ENCODE results near the gene PDE3B. TPM values are rescaled to one million over a fixed set of nuclear protein-coding genes. Genes with fewer than 3 reads are reported as not detected.
"Not testable (repeated sequence)": the region's sequence is repeated elsewhere in the genome, so short reads cannot be mapped to it uniquely, and the experiment has no call there.

The PDE3B gene
- total RNA-seq, 1 donor from 2014 or later: 4.0 TPM

GRCh38 chr11:14742849-14743559, 99.4 kb downstream of the PDE3B start:
- H3K27ac Mint-ChIP-seq (ENCODE audit: unreplicated experiment): no peak overlapping the region
- H3K36me3 Mint-ChIP-seq (ENCODE audit: low read depth, unreplicated experiment): no peaks in the 10 kb centered on the region
- no peak for TF ChIP-seq CTCF (IDR thresholded peaks at IDR 0.05; ENCODE audit: unreplicated experiment)
- H3K9me3 Mint-ChIP-seq (ENCODE audit: unreplicated experiment): no peaks in the 10 kb centered on the region
- no peaks in the 10 kb centered on the region for H3K27me3 Mint-ChIP-seq (ENCODE audit: unreplicated experiment)
- no peaks in the 10 kb centered on the region for H3K4me1 Mint-ChIP-seq (ENCODE audit: unreplicated experiment)
- H3K4me3 Mint-ChIP-seq (ENCODE audit: unreplicated experiment): no peak overlapping the region
- no peak for DNase-seq (ENCODE audit: low spot score)

GRCh38 chr11:14743667-14744066, 100.1 kb downstream of the PDE3B start:
- H3K4me1 Mint-ChIP-seq (ENCODE audit: unreplicated experiment); H3K27me3 Mint-ChIP-seq (ENCODE audit: unreplicated experiment); H3K27ac Mint-ChIP-seq (ENCODE audit: unreplicated experiment); H3K9me3 Mint-ChIP-seq (ENCODE audit: unreplicated experiment); H3K4me3 Mint-ChIP-seq (ENCODE audit: unreplicated experiment); DNase-seq (ENCODE audit: low spot score); H3K36me3 Mint-ChIP-seq (ENCODE audit: low read depth, unreplicated experiment): not testable (repeated sequence)

GRCh38 chr11:14746857-14747395, 103.3 kb downstream of the PDE3B start:
- Mint-ChIP-seq H3K4me1 (ENCODE audit: unreplicated experiment) (peaks cover 6% of the 10 kb centered on the region), H3K27ac (ENCODE audit: unreplicated experiment) (no peak overlapping the region), H3K36me3 (ENCODE audit: low read depth, unreplicated experiment) (no peaks in the 10 kb centered on the region), H3K4me3 (ENCODE audit: unreplicated experiment) (no peak overlapping the region), H3K9me3 (ENCODE audit: unreplicated experiment) (no peaks in the 10 kb centered on the region), H3K27me3 (ENCODE audit: unreplicated experiment) (no peaks in the 10 kb centered on the region)
- no peak for TF ChIP-seq CTCF (IDR thresholded peaks at IDR 0.05; ENCODE audit: unreplicated experiment)
- no peak for DNase-seq (ENCODE audit: low spot score)

GRCh38 chr11:14748090-14748489, 104.5 kb downstream of the PDE3B start:
- Mint-ChIP-seq H3K4me1 (ENCODE audit: unreplicated experiment) (peaks cover 6% of the 10 kb centered on the region), H3K36me3 (ENCODE audit: low read depth, unreplicated experiment) (no peaks in the 10 kb centered on the region)

GRCh38 chr11:14750911-14751310, 107.3 kb downstream of the PDE3B start:
- H3K36me3 Mint-ChIP-seq (ENCODE audit: low read depth, unreplicated experiment): no peaks in the 10 kb centered on the region
- H3K4me3 Mint-ChIP-seq (ENCODE audit: unreplicated experiment): no peak overlapping the region
- no peak overlapping the region for H3K27ac Mint-ChIP-seq (ENCODE audit: unreplicated experiment)
- TF ChIP-seq CTCF (IDR thresholded peaks at IDR 0.05; ENCODE audit: unreplicated experiment): no peak
- no peak for DNase-seq (ENCODE audit: low spot score)
- no peaks in the 10 kb centered on the region for H3K27me3 Mint-ChIP-seq (ENCODE audit: unreplicated experiment)
- peaks cover 6% of the 10 kb centered on the region for H3K4me1 Mint-ChIP-seq (ENCODE audit: unreplicated experiment)
- H3K9me3 Mint-ChIP-seq (ENCODE audit: unreplicated experiment): no peaks in the 10 kb centered on the region

More at GRCh38 chr11:14748090-14748489, 104.5 kb downstream of the PDE3B start:
- Mint-ChIP-seq H3K9me3 (ENCODE audit: unreplicated experiment) (no peaks in the 10 kb centered on the region), H3K27me3 (ENCODE audit: unreplicated experiment) (no peaks in the 10 kb centered on the region), H3K27ac (ENCODE audit: unreplicated experiment) (no peak overlapping the region), H3K4me3 (ENCODE audit: unreplicated experiment) (no peak overlapping the region)
- DNase-seq (ENCODE audit: low spot score): no peak
- TF ChIP-seq CTCF (IDR thresholded peaks at IDR 0.05; ENCODE audit: unreplicated experiment): no peak
